Fibroblast of the conjunctiva (primary cell): ENCODE results near the gene GTF2F2.

ENCODE experiments used
- DNase-seq: peaks from one replicate; pipeline ENCODE4 v3.0.0-alpha.2; 2010; ENCODE audit warnings: low read depth

GTF2F2 gene

GRCh38 chr13:45119991-45120864 lies at the start of gene GTF2F2:
Gene GTF2F2 (plus strand): TSS chr13:45120510. CDS start chr13:45120656, 146 bp downstream.
- peak; percentile 82 for DNase-seq

GRCh38 chr13:45073809-45074208 lies 46.5 kb upstream of the GTF2F2 start:
- DNase-seq: no peak

- DNase-seq: no peak
Observed at GRCh38 chr13:45074721-45075120, 45.6 kb upstream of the GTF2F2 start.

- DNase-seq: no peak
Observed at GRCh38 chr13:45078003-45078402, 42.3 kb upstream of the GTF2F2 start.

GRCh38 chr13:45082964-45083363 lies 37.3 kb upstream of the GTF2F2 start:
- peak; percentile 14 for DNase-seq

GRCh38 chr13:45084515-45084914 lies 35.8 kb upstream of the GTF2F2 start:
- no peak for DNase-seq

GRCh38 chr13:45086484-45086883 lies 33.8 kb upstream of the GTF2F2 start:
- peak; percentile 40 for DNase-seq

- DNase-seq: no peak
Observed at GRCh38 chr13:45092663-45093062, 27.6 kb upstream of the GTF2F2 start.

- DNase-seq: no peak
Observed at GRCh38 chr13:45100573-45101262, 19.6 kb upstream of the GTF2F2 start.

GRCh38 chr13:45101327-45102018 lies 18.8 kb upstream of the GTF2F2 start:
- DNase-seq: no peak

- no peak for DNase-seq
Observed at GRCh38 chr13:45102136-45102507, 18.2 kb upstream of the GTF2F2 start.

- no peak for DNase-seq
Observed at GRCh38 chr13:45103449-45103848, 16.9 kb upstream of the GTF2F2 start.

GRCh38 chr13:45104261-45104660 lies 16.0 kb upstream of the GTF2F2 start:
- no peak for DNase-seq

- no peak for DNase-seq
Observed at GRCh38 chr13:45105895-45106294, 14.4 kb upstream of the GTF2F2 start.

GRCh38 chr13:45107539-45107938 lies 12.8 kb upstream of the GTF2F2 start:
- no peak for DNase-seq

GRCh38 chr13:45108716-45109101 lies 11.6 kb upstream of the GTF2F2 start:
- no peak for DNase-seq

GRCh38 chr13:45109102-45109720 lies 11.1 kb upstream of the GTF2F2 start:
- no peak for DNase-seq

- DNase-seq: no peak
Observed at GRCh38 chr13:45113233-45114224, 6.8 kb upstream of the GTF2F2 start.

- DNase-seq: no peak
Observed at GRCh38 chr13:45119469-45119990, 780 bp upstream of the GTF2F2 start.

- no peak for DNase-seq
Observed at GRCh38 chr13:45120967-45121831, 889 bp downstream of the GTF2F2 start.
